ENCODE data around the gene CNTN5.

DNA sequence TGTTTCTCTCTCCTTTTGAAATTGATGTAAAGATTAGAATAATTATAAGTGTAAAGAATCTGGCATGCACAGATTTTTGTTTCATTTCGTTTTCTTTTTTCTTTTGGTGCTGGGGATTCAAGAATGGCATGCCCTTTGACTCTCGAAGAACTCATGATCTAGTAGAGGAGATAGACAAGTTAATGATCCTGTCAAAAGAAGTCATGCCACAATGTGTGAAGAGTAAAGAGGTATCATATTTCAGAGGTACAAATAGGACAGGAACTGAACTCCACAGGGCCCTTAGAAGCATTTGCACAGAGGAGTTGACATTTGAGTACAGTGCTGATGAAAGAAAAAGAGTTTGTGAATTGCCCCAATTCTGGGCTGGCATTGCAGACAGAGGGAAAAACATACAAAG is 958.3 kb downstream of the CNTN5 start:
- TF ChIP-seq, protein P1, sequence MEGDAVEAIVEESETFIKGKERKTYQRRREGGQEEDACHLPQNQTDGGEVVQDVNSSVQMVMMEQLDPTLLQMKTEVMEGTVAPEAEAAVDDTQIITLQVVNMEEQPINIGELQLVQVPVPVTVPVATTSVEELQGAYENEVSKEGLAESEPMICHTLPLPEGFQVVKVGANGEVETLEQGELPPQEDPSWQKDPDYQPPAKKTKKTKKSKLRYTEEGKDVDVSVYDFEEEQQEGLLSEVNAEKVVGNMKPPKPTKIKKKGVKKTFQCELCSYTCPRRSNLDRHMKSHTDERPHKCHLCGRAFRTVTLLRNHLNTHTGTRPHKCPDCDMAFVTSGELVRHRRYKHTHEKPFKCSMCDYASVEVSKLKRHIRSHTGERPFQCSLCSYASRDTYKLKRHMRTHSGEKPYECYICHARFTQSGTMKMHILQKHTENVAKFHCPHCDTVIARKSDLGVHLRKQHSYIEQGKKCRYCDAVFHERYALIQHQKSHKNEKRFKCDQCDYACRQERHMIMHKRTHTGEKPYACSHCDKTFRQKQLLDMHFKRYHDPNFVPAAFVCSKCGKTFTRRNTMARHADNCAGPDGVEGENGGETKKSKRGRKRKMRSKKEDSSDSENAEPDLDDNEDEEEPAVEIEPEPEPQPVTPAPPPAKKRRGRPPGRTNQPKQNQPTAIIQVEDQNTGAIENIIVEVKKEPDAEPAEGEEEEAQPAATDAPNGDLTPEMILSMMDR (IDR thresholded peaks at IDR 0.05), result no peak
- TF ChIP-seq POLR2A (IDR thresholded peaks at IDR 0.05), result no peak
- no peak for TF ChIP-seq POLR2AphosphoS5 (IDR thresholded peaks at IDR 0.05)
- no peak for TF ChIP-seq EP300 (IDR thresholded peaks at IDR 0.05)

Data from upper lobe of left lung (tissue), 4 donors.